ENCODE data around the gene HOXA6.

Gene HOXA6

DNA sequence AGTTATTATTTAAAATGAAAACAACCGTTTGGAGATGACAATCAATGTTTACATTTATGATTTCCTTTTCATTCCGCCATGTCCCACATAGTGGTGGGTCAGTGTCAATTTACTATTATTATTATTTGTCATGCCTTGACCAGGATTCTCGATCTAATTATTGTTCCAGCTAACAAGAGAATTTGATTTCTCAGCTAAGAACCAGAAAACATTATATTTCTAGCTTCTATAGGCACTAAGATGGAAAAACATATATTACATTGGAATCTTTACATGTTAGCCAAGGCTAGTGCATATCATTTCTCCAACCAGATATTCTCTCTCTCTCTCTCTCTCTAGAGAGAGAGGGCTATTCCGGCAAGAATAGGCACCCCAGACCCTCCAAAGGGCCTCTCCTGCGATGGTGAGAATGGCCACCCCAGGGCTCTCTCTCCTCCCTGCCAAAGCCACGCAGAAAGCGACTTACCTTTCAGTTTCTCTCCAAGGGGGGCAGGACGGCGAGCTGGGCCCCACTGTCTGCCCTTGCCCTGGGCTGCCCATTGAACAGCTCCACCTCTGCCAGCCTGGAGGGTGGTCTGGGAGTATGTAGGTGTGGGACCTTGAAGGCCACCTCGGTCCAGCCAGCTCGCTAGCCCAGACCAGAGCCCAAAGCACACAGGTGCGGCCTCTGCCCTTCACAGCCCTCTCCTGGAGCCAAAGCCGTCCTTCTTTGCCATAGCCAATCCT is 2.4 kb upstream of the HOXA6 start:
- DNase-seq: no peak

DNA sequence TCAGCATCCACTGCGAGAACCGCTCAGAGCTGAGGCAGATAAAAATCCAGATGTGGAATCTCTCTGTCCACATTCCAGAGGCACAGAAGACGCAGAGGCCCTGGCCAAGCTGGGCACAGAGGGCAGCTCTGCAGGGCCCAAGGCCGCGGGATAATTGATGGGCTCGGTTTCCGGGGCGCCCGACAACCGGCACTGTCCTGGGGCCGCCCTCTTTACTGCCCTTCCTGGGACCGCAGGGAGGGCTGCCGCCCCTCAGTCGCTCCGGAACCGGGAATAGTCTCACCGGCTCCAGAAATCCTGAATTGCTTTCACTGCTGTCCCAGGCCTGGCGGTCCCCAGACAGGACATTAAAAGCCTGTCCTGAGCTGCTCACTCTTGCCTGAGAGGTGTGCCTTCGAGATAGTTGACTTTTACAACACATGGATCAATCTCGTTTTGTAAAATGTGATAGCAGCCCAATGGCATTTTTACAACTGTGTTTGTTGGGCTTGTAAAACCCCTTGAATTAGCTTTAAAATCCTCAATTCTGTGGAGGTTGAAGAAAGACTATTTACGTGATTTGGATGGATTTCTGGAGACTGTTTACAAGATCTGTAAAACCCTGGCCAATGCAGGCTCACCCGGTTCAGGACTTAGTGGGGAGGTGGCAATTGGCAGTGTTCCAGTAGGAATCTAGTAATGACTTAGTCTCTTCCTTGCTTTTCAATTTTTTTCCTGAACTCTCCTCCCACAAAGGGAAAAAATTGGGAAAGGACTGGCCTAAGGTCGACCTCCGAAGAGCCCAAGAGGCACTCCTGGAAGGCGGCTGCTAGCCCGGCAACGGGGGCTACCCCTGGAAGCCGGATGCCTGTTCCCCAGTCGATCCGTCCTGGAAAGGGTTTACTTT is 1.4 kb upstream of the HOXA6 start:
- peak; percentile 52 for DNase-seq

DNA sequence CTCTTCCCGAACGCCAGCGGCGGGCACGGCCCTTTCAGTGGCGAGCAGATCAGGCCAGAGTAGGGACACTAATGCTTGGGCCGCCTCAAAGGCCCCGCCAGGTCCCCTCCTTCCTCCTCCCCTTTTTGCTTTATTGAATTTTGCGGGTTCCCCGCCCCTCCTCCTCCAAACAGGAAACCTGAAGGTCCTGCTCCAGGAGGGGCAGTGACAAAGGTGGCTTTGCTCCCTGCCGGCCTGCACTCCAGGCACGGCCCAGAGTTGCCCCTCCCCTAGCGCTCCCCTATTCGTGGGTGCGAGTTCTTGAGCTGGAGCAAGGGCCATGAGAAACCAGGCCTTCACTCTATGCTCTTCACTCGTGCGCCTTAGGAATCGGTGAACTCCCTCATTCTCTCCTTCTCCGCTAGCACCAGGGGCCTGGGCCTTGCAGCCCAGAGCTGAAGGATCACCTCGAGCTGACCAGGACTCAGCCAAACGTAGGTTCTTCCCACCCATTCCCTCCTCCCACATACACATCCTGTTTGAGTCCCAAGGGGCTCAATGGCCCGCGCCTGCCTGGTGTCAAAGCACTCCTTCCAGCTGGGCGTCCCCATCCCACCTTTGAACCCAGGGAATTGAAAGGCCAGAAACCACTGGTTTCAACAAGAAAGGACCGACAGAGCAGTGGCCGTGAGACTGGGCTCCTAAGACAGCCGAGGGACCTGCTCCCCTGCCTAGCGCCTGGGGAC is 619 bp upstream of the HOXA6 start:
- DNase-seq: peak; percentile 62

DNA sequence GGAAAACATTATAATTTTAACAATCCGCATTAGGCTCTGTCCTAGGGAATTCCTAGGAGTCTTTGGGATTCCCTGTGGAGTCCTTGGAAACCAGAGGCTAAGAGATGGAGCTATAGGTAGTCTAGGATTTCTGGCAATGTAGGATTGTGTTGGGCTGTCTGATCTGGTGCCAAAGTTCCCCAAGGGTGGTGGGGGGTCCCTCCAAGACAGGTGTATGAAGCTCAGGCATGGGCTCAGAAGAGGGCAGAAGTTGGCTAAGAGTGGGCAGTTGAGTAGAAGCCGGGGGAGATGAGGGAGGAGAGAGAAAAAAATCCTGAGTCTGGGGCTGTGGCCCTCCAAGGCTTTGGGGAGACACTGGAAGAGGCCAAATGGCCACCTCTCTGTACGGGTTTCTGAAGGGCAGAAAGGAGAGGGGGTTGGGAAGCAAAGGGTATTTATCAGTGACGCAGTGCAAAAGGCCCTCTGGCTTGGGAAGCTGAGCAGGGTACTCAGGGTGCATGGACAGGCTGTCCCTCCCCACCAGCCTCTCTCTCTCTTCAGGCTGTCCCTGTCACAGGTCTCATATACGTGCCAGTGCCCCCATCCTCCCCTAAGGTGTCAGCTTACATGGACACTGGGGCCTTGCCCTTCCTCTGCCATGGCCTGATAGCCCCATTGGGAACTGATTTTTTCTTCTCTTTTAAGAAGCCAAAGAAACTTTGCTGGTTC is 929 bp downstream of the HOXA6 start:
- DNase-seq: no peak

DNA sequence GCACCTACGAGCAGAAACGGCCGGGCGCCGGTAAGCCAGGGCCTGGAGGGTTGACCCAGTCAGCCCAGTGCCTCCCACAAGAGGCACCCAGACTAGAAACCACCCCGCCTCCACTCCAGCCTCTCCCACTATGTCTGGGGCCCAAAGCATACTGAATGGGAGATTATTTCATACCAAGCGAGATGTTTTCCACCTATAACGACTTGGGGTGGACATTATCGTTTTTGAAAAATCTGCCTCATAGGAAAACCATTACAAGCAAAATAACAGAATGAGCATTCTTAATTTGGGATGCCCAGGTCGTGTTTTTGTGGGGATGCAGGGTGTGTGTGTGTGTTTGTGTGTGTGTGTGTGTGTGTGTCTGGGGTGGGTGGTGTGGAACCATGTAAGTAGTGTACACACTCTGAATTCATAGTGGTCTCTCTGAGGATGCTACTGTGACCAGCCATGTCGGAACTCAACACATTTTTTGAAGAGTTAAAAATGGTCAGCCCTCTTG is 1.6 kb downstream of the HOXA6 start:
- no peak for DNase-seq

DNA sequence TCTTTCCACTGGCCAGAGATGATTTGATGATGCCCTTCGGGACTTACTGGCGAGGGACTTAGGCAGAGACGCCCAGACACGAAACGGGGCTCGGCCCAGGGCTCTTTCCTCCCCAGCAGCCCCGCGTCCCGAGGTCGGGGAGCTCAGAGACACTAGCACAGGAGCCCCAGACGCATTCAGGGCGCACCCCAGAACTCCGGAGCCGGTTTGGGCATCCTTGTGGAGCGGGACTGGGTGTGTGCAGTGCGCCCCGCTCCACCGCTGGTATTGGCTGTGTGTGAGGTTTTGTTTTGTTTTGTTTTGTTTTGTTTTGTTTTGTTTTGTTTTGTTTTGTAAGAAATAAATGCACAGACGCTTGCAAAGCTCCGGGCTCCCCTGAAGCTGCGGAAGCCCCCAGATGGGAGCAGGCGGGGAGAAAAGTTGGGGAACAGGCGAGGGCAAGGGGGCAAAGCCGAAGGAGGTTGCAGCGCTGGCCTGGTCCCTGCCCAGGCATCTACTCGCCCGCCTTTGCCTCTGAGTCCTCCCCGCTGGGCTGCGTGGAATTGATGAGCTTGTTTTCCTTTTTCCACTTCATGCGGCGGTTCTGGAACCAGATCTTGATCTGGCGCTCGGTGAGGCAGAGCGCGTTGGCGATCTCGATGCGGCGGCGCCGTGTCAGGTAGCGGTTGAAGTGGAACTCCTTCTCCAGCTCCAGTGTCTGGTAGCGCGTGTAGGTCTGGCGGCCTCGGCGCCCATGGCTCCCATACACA is 2.2 kb downstream of the HOXA6 start:
- DNase-seq: peak; percentile 58

DNA sequence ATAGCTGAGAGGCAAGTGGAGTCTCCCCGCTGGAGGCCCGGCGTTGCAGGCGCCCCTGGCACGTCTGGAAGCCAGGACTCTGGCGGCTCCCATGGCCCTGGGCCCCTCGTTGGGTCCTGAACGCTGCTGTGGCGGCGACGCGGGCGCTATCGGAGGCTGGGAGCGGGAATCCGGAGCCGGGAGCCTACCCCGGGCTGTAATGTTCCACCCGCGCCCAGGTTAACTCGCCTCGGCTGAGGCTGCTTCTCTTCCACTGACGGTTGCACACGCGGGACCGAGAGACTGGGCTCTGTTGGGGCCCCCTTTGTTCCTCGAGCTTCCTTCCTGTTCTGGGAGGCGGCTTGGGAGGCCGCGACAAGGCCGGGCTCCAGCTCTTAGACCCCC is 2.8 kb downstream of the HOXA6 start:
- peak; percentile 56 for DNase-seq

DNA sequence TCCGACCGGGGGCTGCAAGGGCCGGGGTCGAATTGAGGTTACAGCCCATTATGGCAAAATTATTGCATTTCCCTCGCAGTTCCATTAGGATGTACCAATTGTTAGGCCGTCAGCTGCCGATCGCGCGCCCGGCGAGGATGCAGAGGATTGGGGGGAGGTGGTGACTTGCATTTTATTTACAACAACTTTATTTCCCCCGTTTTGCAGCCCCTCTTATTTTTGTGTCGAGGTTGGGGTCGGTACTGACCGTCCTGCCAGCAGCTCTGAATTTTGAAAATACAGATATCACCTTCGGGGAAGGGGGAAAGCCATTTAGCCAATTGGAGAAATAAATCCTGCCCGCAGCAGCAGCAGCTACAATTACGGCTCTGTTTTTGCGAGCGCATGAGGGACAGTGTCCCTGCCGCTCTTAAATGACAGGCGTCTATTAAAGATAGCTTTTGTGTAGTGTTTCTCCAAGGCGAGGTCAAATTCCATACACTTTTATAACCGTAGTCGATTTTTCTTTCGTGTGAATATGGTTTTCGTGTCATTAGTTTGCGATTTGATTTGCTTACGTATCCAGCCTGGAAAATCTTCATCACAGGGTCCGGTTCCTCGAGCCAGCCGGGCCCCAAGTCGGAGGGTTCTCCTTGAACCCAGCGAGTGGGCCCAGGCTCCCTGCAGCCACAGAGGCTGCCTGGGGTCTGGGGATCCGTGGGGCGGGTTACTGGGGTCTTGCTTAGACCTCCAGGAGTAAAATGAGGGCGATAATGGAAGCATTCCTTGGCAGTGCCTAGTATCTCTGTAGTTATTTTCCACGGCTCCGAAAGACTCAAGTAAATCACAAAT is 3.4 kb downstream of the HOXA6 start:
- DNase-seq: peak; percentile 49

DNA sequence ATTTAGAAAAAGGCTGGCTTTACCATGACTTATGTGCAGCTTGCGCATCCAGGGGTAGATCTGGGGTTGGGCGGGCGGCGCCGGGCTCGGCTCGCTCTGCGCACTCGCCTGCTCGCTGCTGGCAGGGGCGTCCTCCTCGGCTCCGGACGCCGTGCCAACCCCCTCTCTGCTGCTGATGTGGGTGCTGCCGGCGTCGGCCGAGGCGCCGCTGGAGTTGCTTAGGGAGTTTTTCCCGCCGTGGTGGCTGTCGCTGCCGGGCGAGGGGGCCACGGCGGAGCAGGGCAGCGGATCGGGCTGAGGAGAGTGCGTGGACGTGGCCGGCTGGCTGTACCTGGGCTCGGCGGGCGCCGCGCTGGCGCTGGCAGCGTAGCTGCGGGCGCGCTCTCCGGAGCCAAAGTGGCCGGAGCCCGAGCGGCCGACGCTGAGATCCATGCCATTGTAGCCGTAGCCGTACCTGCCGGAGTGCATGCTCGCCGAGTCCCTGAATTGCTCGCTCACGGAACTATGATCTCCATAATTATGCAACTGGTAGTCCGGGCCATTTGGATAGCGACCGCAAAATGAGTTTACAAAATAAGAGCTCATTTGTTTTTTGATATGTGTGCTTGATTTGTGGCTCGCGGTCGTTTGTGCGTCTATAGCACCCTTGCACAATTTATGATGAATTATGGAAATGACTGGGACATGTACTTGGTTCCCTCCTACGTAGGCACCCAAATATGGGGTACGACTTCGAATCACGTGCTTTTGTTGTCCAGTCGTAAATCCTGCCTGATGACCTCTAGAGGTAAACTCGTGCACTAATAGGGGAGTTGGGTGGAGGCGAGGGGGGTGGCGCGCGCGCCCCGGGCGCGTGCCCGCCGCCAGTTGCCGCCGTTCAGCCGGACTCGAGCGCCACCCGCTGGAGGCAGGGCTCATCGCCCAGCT is 4.3 kb downstream of the HOXA6 start, which contains the start of gene HOXA5:
TSS of gene HOXA5 (minus strand) at position 659 of the 927 bp plus-strand sequence. CDS start at position 585, 74 bp downstream.
- peak; percentile 87 for DNase-seq

DNA sequence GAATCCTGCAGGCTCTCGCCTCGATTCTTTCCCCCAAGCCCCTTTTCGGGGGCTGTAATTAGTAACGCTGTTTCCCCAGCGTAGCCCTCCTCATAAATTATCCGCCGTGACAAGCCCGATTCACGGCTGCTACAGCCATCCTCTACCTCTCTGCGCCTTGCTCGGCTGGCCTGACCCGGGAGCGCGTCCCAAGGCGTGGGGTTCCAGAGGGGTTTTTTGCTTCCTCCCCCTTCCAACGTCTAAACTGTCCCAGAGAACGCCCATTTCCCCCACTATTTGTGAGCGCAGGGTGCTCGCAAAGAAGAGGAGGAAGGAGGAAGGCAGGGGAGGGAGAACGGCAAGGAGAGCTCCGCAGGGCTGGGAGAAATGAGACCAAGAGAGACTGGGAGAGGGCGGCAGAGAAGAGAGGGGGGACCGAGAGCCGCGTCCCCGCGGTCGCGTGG is 5.0 kb downstream of the HOXA6 start:
- peak; percentile 57 for DNase-seq

DNA sequence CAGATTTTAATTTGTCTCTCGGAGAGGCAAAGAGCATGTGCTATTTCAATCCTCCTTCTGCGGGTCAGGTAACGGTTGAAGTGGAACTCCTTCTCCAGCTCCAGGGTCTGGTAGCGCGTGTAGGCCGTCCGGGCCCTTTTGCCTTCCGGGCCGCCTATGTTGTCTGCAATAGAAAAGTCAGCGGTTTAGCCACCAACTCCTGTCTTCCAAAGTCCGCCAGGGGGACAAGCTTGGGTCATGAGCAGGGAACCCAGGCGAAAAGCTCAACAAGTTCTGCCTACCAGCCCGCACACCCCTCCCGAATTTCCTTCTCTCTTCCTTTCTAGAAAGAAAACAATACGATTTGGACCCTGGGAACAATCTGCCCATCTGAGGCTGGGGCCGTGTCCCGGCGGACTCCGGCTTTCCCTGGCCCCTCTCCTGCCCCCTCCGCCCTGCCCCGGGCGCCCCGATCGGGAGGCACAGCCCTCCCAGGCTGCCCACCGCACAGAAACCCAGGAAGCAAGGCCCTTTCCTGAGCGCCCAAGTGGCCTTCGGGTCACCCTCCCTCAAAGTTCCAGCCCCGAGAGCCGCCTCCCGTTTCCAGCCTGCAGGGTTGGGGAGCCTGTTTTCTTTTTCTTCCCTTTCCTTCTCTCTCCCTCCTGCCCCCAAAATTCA is 5.5 kb downstream of the HOXA6 start:
- DNase-seq: peak; percentile 73

DNA sequence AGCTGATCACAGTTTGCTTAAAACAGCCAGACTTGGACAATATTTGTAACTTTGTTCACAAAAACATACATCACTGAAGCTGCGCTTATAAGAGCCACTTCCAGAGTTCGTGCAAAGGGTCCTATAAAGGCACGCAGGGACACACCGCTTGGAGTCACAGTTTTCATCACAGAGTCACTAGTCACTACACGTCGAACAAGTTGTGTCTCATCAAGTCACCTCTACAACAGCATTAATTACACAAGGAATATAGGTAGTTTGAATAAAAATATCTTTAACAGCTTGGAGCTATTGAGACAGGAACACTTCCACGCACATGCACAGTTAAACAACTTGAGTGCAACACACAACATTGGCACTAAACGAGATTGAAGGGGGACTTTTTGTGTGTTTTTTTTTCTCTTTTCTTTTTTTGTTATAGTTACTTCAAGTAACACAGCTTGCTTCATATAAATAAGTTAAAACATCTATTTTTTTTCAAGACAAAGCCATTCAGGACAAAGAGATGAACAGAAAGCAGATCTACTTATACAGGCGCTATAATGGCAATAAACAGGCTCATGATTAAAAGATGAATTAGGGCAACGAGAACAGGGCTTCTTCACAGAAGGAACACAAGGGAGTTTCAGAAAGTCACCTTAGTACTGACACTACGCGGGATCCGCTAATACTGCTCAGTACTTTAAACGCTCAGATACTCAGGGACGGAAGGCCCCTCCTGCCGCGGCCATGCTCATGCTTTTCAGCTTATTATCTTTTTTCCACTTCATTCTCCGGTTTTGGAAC is 6.2 kb downstream of the HOXA6 start:
- no peak for DNase-seq

DNA sequence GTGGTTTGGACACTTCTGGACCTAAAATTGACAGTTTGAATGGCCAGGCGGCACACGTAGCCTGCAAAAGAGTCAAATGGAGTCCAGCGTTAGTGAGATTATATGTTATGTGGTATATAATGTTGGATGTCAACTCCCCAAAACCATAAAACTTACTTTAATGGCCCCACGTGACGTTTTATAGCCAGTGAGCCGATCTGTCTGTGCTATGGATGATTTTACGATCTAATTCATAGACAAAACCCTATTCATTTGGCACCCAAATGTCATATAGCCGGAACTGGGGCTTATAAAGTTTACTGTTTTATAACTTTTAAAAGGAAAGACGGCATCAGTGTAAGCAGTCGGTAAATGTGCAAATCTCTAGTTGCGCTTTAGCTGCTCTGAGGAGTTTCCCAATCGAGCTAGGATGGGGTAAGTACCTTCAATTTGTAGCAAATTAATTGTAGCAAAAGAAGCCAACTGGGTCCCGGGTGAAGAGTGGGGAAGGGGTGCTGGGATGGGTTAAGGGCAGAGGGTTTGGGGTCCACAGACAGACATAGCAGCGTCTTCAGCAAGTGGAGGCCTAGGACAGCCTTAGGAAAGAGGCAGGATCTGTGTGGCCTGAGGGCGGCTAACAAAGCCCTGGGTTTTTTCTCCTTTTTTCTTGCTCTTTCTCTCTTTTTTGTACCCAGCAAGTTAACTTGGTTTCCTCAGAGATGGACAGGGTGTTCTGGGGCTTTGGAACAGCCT is 7.3 kb downstream of the HOXA6 start:
- peak; percentile 39 for DNase-seq

DNA sequence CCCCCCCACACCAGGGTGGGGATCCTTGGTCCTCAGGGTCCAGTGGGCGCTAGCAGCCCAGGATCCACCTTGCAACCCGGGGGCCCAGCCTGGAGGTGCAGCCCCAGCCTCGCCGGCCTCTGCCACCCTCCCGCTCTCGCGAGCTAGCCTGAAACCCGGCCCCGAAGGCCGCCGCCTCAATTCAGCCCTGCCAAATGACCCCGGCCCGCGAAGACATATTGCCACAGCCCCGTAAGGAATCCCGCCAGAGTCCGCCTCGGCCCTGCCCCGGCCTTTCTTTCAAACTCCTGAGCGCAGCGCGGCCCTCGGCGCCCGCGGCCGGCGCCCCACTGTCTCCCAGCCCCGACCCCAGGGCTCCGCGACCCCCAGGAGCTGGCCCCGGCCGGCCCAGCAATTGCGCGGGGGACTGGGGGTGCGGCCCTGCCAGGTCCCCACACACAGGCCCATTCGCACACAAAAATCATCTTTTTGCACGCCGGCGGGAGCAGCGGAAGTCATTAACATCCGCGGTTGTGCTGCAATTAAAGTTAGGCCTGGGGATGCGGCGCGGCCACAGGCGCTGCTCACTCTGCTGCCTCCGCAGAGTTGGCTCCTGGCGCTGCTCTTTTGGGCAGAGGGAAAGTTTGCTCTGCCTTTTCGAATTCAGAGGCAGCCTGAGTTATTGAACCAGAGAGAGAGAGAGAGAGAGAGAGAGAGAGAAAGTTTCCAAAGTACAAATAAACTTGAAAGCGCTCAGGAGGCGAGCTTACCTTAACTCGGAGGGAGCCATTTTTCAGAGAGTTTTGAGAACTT is 8.0 kb downstream of the HOXA6 start:
- DNase-seq: peak; percentile 74

DNA sequence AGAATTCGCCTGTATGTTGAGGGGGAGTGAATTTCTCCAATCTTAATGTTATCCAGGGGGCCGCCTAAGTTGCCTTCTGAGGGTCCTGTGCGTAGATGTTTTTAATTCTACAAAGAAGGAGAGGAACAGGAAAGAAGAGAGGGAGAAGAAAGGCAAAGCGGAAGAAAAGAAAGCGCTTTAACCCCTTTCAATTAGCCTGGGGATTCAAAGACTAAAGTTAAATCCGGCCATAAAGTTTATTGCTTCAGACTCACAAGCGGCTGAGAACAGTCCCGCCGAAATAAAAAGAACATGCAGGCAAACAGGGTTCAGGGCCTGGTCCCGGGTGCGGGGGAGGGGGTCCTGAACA is 8.6 kb downstream of the HOXA6 start:
- DNase-seq: no peak

DNA sequence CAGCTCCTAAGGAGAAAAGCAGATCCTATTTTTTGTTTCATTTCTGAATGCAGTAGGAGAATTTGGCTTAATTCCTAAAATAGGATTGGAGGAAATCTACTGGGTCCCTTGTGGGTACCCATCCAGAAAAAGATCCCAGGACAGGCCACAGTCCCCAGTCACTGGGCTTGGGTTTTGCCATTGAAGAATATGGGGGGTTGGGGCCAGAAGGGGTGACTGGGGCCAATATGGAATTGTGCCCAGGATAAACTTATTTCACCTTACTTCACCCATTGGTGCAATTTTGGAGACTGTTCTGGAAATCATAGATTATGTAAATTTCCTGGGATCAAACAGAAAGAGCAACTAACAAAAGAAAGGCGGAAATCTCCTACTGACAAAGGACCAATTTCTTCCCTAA is 9.1 kb downstream of the HOXA6 start:
- DNase-seq: no peak
